H1 (cell line): ENCODE data around the gene MACIR. TPM values are rescaled to one million over a fixed set of nuclear protein-coding genes. Genes with fewer than 3 reads are reported as not detected.

ENCODE experiments used
- MAX ChIP-seq: IDR thresholded peaks from 2 replicates; pipeline ENCODE4 v1.6.1; 2012; ENCODE audit warnings: inconsistent platforms
- NRF1 ChIP-seq: IDR thresholded peaks from 2 replicates; pipeline ENCODE4 v1.6.1; 2011; ENCODE audit warnings: mild to moderate bottlenecking, low read depth, low read length, improper control_type of control experiment
- POLR2A ChIP-seq, 2 experiments: IDR thresholded peaks; 1 replicate in 1 of 2; 2 replicates in 1 of 2; pipeline ENCODE4 v1.6.1; 2011; ENCODE audit warnings: low read depth in 2 of 2, low read length in 2 of 2, mild to moderate bottlenecking in 2 of 2; ENCODE audit errors: control extremely low read depth in 1 of 2
- polyA plus RNA-seq, 7 experiments: library from polyadenylated mRNA; depleted of rRNA in 3 of 7; stranded (reverse) in 5 of 7; unstranded in 2 of 7; fragments of >200 nt in 5 of 7; fragments of 200-250 nt in 2 of 7; gene quantifications; 1 replicate in 5 of 7; 2 replicates in 1 of 7; 4 replicates in 1 of 7; pipeline versions ENCODE4 v1.2.1 to v1.2.3, GENCODE V29; 2011 to 2013; ENCODE audit warnings: missing spikeins in 2 of 7, mixed read lengths in 2 of 7
- total RNA-seq: library from RNA; stranded (reverse); fragmentation: NEBNext Ultra II Directional; extraction: Animal tissue kit (Norgen Biotek cat#: 25700); gene quantifications from 2 replicates; pipeline ENCODE4 v1.2.1, GENCODE V29; 2021

Gene MACIR
- total and polyA plus RNA-seq, 2 of the 8 experiments (the other 6 are each of a cell fraction or from before 2014, with no cell fraction given): 8.0 to 19.2 TPM

DNA sequence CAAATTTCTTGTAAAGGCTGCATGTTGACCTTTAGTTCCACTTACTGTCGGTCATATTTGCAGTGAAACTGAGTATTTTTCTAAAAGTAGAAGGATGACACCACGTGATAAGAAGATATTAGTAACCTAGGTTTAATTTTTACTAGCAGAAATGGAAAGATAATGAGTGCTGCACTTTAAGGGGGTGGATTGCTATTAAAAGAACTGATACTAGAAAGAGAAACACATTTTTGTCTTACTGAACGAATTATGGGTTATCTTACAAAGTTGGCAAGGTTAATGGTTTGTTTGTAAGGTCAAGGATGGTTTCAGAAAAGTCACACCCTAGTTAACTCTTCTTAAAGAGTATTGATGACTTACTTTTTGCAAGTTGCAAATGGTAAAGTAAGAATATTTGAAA lies 2.4 kb downstream of the MACIR start (continued):
- TF ChIP-seq NRF1 (no peak), MAX (no peak), POLR2A (IDR thresholded peaks at IDR 0.05; ENCODE audit: control extremely low read depth in 1 of 2, low read depth in 2 of 2, low read length in 2 of 2) (no peak)
- TF ChIP-seq, all 59 proteins: peak for 0
